Epithelial cell of proximal tubule (primary cell): ENCODE results near the gene ASTN1. TPM values are rescaled to one million over a fixed set of nuclear protein-coding genes. Genes with fewer than 3 reads are reported as not detected.

Experiments
- DNase-seq: peaks from one replicate; pipeline ENCODE4 v3.0.0-alpha.2; 2011; ENCODE audit warnings: low read depth
- H3K4me3 ChIP-seq: 2 replicates; pipeline ENCODE4 v1.5.1; 2011; ENCODE audit warnings: low read depth, mild to moderate bottlenecking, low read length
- CTCF ChIP-seq: conservative IDR thresholded peaks from 2 replicates; pipeline ENCODE4 v1.5.1; 2012; ENCODE audit warnings: low read depth, mild to moderate bottlenecking, low read length
- total RNA-seq: library from RNA; depleted of rRNA; stranded (reverse); fragments of >200 nt; gene quantifications from 2 replicates; pipeline ENCODE4 v1.2.3, GENCODE V29; 2015

ASTN1 gene
- total RNA-seq, 1 donor from 2014 or later, result 0.23 TPM

DNA sequence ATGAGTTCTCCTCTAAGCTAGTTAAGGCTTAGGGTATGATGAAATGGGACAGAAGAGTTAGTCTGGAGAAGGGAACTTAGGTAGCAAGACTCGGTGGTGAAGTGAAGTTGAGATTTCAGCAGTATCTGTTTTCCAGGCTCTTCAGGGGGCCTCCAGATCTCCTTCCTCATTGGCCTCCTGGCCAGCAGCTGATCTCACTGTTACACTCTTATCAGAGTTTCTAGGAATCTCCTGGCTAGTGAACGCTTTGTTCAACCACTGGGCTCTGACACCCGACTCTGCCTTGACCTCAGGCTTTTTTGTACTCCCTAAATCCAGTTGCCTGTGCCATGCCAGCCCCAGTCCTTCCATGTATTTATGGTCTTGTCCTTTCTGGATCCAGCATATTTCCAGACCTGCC is 311.0 kb downstream of the ASTN1 start:
- no peak overlapping the region for H3K4me3 ChIP-seq
- no peak for DNase-seq
- no peak for TF ChIP-seq CTCF

- no peak overlapping the region for H3K4me3 ChIP-seq
- no peak for TF ChIP-seq CTCF
- no peak for DNase-seq
These were observed 312.4 kb downstream of the ASTN1 start for GRCh38 chr1:176852124-176852523.

DNA sequence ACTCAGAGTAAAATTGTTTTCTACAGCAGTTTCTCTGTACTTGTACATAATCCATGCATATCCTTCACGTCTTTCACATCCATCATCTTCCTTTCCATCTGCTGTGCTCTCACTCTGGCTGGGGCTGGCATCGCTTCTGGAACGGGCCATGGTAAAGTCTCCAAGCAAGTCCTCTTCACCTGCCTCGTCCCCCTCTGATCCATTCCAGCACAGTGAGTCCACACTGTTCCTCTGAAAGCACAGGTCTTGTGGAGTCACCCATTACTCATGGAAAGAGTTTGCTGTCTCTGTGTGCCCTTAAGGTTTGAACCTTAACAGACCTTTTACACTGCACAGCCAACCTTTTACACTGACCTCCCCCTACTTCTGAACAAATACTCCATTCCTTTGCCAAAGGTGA is 313.6 kb downstream of the ASTN1 start:
- DNase-seq, result no peak
- TF ChIP-seq CTCF, result no peak
- H3K4me3 ChIP-seq, result no peak overlapping the region

- H3K4me3 ChIP-seq, result no peak overlapping the region
- TF ChIP-seq CTCF, result no peak
- DNase-seq, result no peak
These were observed 315.2 kb downstream of the ASTN1 start for GRCh38 chr1:176849281-176849680.

DNA sequence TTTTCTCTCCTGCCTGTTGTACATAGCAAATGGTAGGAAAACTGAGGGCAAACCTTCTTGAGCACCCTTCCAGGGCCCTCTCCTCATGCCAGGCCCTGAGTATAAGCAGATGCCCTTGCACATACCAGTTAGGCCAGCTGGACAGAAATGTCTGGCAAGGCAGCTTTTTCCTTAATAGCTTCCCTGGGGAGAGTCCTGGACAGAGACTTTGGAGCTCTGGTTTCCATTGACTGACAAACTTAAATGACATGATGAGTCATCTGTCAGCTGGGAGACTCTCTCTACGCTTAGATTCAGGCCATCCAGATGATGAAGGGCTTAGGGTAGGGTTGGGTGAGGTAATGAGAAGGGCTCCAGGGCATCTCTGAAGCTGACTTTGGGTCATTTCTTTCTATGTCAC is 317.5 kb downstream of the ASTN1 start:
- no peak for DNase-seq
- no peak for TF ChIP-seq CTCF
- H3K4me3 ChIP-seq, result no peak overlapping the region

GRCh38 chr1:176843352-176844297 is 320.9 kb downstream of the ASTN1 start:
- peak; percentile 73 for TF ChIP-seq CTCF
- DNase-seq, result peak; percentile 10
- no peak overlapping the region for H3K4me3 ChIP-seq

DNA sequence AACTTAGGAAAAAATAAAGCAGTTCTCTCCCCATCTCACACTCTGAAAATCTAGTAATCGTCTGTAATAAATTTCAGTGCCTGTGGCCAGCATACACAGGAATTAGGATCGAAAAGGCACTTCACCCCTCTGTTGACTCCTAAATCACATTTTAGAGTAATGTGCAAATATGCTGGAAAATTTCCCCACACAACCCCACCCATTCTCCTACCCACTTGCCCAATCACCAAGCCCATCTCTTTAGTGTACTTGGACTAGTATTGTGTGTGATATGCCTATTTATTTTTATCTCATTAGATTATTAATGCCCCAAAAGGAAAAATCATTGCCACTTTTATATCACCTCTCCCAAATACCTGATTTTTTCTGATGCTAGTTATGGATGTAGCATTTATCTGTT is 323.3 kb downstream of the ASTN1 start:
- no peak overlapping the region for H3K4me3 ChIP-seq
- DNase-seq, result no peak
- no peak for TF ChIP-seq CTCF
